DLD1 (cell line): ENCODE results near the gene LRRN3.

Experiments
- in situ Hi-C: cut with HindIII; loops from 2 replicates; pipeline ENCODE4 v1.10.0; 2017; ENCODE audit warnings: low sequenced_read_pairs

The LRRN3 gene

DNA sequence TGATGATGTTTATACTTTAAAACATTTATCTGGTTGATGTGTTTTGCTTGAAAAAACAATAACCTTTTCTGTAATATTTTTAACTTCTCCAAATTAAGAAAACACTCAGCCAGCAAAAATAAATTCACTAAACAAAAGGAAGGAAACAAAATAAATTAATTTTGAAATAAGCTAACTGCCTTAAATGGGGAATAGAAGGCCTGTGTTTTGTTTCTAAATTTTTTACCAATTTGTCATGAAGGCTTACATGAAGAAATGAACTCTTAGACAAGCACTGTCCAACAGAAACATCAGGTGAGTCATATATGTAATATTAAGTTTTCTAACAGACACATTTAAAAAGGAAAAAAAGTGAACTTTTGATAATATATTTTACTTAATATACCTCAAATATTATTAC is 68.5 kb downstream of the LRRN3 start:
- in situ Hi-C loops: no loop called here

DNA sequence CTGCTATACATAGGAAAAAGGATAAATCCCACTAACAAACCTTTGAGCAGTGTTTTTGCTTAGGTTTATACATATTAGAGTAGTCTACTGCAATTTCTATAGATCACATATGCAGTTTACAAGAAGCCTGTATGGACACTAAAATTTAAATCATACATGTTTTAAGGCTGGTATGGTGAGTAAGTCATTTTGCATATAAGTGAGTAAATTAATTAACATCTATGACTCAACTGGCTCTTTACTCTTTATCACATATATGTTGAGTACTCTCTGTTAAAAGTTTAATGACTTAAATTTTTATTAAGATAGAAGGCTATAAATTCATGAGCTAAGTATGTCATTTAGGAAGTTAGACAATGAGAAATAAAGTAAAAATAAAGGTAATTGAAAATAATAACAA is 69.4 kb downstream of the LRRN3 start:
- in situ Hi-C loops: no loop called here

DNA sequence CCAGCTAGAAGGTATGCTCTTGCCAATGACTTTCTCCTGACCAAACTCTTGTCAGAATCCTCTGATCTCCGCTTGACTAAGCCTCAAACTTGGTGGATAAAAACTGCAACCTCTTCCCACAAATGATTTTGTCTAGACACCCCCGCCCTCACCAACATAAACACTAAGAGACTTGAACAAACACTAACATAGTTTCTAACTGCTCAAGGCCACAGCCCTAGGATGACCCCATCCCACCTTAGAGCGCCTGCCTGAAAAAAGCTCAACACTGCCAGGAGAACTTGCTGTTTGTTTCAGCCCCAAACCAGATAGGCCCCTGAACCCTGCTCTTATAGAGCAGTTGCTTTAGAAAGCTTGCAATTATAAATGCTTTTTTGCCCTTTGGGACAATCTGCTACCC is 71.8 kb downstream of the LRRN3 start:
- in situ Hi-C loops: no loop called here

DNA sequence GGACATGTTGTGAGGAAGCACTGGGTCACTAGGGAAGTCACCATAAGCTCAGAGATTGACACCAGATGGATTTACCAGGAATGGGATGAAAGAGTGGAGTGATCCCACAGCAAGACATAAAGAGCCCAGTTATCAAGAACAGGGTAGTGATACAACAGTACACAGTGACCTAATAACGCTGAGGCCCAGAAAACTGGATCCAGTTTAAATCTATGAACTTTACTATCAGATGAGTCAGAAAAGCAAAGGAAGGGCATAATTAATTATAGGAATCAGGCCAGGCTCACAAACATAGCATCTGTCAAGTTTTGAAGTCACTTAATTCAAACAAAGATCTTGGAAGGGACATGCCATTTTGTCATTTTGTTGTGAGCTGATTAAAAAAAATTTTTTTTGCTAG is 73.5 kb downstream of the LRRN3 start:
- in situ Hi-C loops: no loop called here

- in situ Hi-C loops: no loop called here
These were observed 77.3 kb downstream of the LRRN3 start for GRCh38 chr7:111168182-111168581.

GRCh38 chr7:111172564-111173257 is 81.8 kb downstream of the LRRN3 start:
- in situ Hi-C loops: no loop called here

GRCh38 chr7:111173528-111173927 is 82.6 kb downstream of the LRRN3 start:
- in situ Hi-C loops: no loop called here

DNA sequence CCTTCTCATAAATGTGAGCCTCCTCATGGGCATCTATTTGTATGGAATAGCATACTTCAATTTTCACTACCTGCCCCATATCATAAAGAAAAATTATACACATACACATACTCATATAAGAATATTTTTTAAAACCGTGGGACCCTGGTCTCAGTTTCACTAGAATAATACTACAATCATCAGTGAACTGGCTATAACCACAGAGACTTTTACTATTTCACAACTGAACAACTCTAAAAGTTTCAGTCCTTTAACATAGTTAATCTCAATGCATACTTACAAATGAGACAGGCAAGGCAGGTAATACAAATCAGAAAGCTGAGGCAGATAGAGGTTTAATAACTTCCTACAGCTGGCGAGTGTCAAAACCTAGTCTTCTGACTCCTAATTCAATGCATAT is 83.1 kb downstream of the LRRN3 start:
- in situ Hi-C loops: no loop called here

DNA sequence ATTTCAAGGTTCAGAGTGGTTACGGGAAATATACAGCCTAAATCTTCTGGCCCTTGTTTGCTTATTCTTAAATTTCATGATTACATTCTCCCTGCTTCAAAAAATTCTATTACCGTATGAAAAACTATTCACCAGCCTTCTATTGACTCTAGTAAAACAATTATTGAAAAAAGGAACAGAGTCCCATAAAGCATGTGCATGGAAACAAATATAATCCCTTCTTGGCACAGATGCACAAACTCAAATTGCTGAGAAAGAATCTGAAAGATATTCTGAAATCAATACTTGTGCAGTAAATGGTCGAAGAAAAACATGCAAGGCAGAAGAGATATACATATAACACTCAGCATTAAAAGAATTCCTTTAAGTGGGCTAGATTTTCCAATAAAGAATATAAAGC is 83.6 kb downstream of the LRRN3 start:
- in situ Hi-C loops: no loop called here
